Ascending aorta (tissue), 2 donors: ENCODE measurements around the gene SAE1. TPM values are rescaled to one million over a fixed set of nuclear protein-coding genes. Genes with fewer than 3 reads are reported as not detected.
A peak's percentile ranks its signal among the peaks of the same experiment; 100 is the strongest.

ENCODE experiments used
- DNase-seq, 2 donors: peaks; one replicate each; pipeline ENCODE4 v3.0.0-alpha.2; 2019; ENCODE audit warnings: low spot score in 2 of 2
- H3K27ac ChIP-seq, 2 donors: fragments of 200-600 bp; sonication (generic); one replicate each; pipeline ENCODE4 v1.5.1; 2016 to 2017; ENCODE audit warnings: mild to moderate bottlenecking in 1 of 2
- H3K27me3 ChIP-seq: fragments of 200-600 bp; sonication (generic); one replicate; pipeline ENCODE4 v1.5.1; 2017
- H3K36me3 ChIP-seq, 2 donors: fragments of 200-600 bp; sonication (generic); one replicate each; pipeline ENCODE4 v1.5.1; 2016
- H3K4me1 ChIP-seq, 2 donors: fragments of 200-600 bp; sonication (generic); one replicate each; pipeline ENCODE4 v1.5.1; 2016 to 2017; ENCODE audit warnings: mild to moderate bottlenecking in 1 of 2
- H3K4me3 ChIP-seq, 2 donors: fragments of 200-600 bp; sonication (generic); one replicate each; pipeline ENCODE4 v1.5.1; 2016 to 2017; ENCODE audit warnings: mild to moderate bottlenecking in 1 of 2
- H3K9me3 ChIP-seq, 2 donors: fragments of 200-600 bp; sonication (generic); one replicate each; pipeline ENCODE4 v1.5.1; 2016
- CTCF ChIP-seq, 3 experiments: fragments of 200-600 bp in 2 of 3; fragments of 450-650 bp in 1 of 3; sonication (generic) in 2 of 3; IDR thresholded peaks; one replicate each; pipeline ENCODE4 v1.5.1; 2016 to 2019; ENCODE audit warnings: antibody characterized with exemption in 3 of 3, mild to moderate bottlenecking in 1 of 3, moderate library complexity in 1 of 3
- intact Hi-C: fragments of 100-400 bp; cut with DNase I; formaldehyde crosslinking; loops from one replicate; pipeline ENCODE4 v1.15.1; 2023
- total RNA-seq: library from RNA; depleted of rRNA; stranded (reverse); fragments of >200 nt; gene quantifications from one replicate; pipeline ENCODE4 v1.1.0, GENCODE V29; 2016

SAE1 gene
- total RNA-seq, 1 donor from 2014 or later, result 54.4 TPM

- no peak for DNase-seq
- Histone ChIP-seq H3K4me3 (peak overlapping the region; percentile 2 to 88), H3K27me3 (no peaks in the 10 kb centered on the region), H3K27ac (peak overlapping the region; percentile 79 to 100), H3K9me3 (no peaks in the 10 kb centered on the region), H3K36me3 (no peaks in the 10 kb centered on the region), H3K4me1 (peaks cover 6 to 10% of the 10 kb centered on the region in 2 donors)
- no peak for TF ChIP-seq CTCF (IDR thresholded peaks at IDR 0.05)
- intact Hi-C loops, result no loop called here
Observed at GRCh38 chr19:47232422-47233211, 102.0 kb downstream of the SAE1 start.

GRCh38 chr19:47236072-47236675, 105.5 kb downstream of the SAE1 start:
- Histone ChIP-seq H3K4me3 (no peak overlapping the region), H3K27me3 (no peaks in the 10 kb centered on the region), H3K9me3 (no peaks in the 10 kb centered on the region), H3K36me3 (no peaks in the 10 kb centered on the region), H3K4me1 (peaks cover 18 to 22% of the 10 kb centered on the region in 2 donors), H3K27ac (no peak overlapping the region)
- no peak for DNase-seq
- no peak for TF ChIP-seq CTCF (IDR thresholded peaks at IDR 0.05)
- intact Hi-C loops, result no loop called here

- peaks cover 23 to 29% of the 10 kb centered on the region in 2 donors for H3K4me1 ChIP-seq
- peak overlapping the region; percentile 59 to 85 for H3K27ac ChIP-seq
- intact Hi-C loops, result loop anchor here (1.0 to 2.0 kb wide), 2 partner anchors 8 to 308 kb away; partner anchors contain the start of gene BBC3
- TF ChIP-seq CTCF (IDR thresholded peaks at IDR 0.05), result no peak
- H3K4me3 ChIP-seq, result peak overlapping the region; percentile 49 to 64
- no peaks in the 10 kb centered on the region for H3K36me3 ChIP-seq
- H3K9me3 ChIP-seq, result no peaks in the 10 kb centered on the region
- no peak for DNase-seq
- no peaks in the 10 kb centered on the region for H3K27me3 ChIP-seq
Observed at GRCh38 chr19:47239152-47239551, 108.5 kb downstream of the SAE1 start.

- Histone ChIP-seq H3K4me1 (peaks cover 27 to 34% of the 10 kb centered on the region in 2 donors), H3K9me3 (no peaks in the 10 kb centered on the region), H3K27ac (peak overlapping the region; percentile 59 to 85), H3K27me3 (no peaks in the 10 kb centered on the region), H3K36me3 (no peaks in the 10 kb centered on the region), H3K4me3 (peak overlapping the region; percentile 49 to 64)
- intact Hi-C loops, result loop anchor here (1.0 to 10.0 kb wide), 4 partner anchors 8 to 615 kb away; partner anchors contain the start of genes AP2S1, BBC3 and PTGIR
- peak in 1 of 2 donors; percentile 92 for DNase-seq
- TF ChIP-seq CTCF (IDR thresholded peaks at IDR 0.05), result no peak
Observed at GRCh38 chr19:47239610-47240296, 109.1 kb downstream of the SAE1 start.

GRCh38 chr19:47240556-47240955, 109.9 kb downstream of the SAE1 start:
- peak overlapping the region; percentile 10 to 85 for H3K27ac ChIP-seq
- no peak for TF ChIP-seq CTCF (IDR thresholded peaks at IDR 0.05)
- H3K4me1 ChIP-seq, result peaks cover 27 to 35% of the 10 kb centered on the region in 2 donors
- DNase-seq, result no peak
- peak overlapping the region in 1 of 2 donors; percentile 45 for H3K4me3 ChIP-seq
- H3K27me3 ChIP-seq, result no peaks in the 10 kb centered on the region
- no peaks in the 10 kb centered on the region for H3K9me3 ChIP-seq
- no peaks in the 10 kb centered on the region for H3K36me3 ChIP-seq
- intact Hi-C loops, result loop anchor here (5.0 to 10.0 kb wide), 2 partner anchors 388 to 616 kb away; partner anchors contain the start of genes AP2S1 and PTGIR
